ENCODE measurements around the gene TMEM139. TPM values are rescaled to one million over a fixed set of nuclear protein-coding genes. Genes with fewer than 3 reads are reported as not detected.
A peak's percentile ranks its signal among the peaks of the same experiment; 100 is the strongest.
"Not testable (repeated sequence)": the region's sequence is repeated elsewhere in the genome, so short reads cannot be mapped to it uniquely, and the experiment has no call there.

TMEM139 gene
- total RNA-seq, 1 experiment from 2014 or later = 19.1 TPM

DNA sequence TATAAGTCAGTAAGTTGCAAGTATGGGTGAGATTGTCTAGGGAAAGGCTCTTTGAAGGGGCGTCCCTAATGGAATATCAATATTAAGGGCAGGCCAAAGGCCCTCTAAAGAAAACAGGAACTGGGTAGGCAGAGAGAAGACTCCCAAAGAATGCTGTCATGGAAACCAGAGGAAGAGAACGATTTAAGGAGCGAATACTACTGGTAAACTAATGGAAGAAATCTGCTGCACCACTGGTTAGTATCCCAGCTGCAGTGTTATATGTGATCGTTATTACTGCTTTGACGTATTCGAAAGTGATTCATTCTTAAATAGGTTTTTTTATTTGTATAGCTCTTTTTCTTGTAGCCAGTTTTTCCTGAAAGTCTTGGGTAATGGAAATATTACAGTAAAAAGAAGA lies 4.7 kb downstream of the TMEM139 start:
- intact Hi-C loops (cut with micrococcal nuclease; ENCODE audit: unreplicated experiment) = no loop called here
- CTCF ChIA-PET = no interaction called here
- POLR2A ChIA-PET = interaction anchor here (0.6 kb wide), 1 partner anchor 8 kb away, joined by 3 read pairs; no protein-coding TSS in a partner anchor
- peaks cover 3% of the 10 kb centered on the region for H3K36me3 ChIP-seq (ENCODE audit: control insufficient read depth, insufficient read depth, low read length)
- H3K27ac Mint-ChIP-seq (ENCODE audit: unreplicated experiment) = peak overlapping the region; percentile 89
- H3K4me1 Mint-ChIP-seq (ENCODE audit: low read depth, unreplicated experiment) = peaks cover 34% of the 10 kb centered on the region
- no peaks in the 10 kb centered on the region for H3K27me3 Mint-ChIP-seq (ENCODE audit: insufficient read depth, unreplicated experiment)
- no peaks in the 10 kb centered on the region for H3K9me3 Mint-ChIP-seq (ENCODE audit: unreplicated experiment)
- TF ChIP-seq, protein P1, sequence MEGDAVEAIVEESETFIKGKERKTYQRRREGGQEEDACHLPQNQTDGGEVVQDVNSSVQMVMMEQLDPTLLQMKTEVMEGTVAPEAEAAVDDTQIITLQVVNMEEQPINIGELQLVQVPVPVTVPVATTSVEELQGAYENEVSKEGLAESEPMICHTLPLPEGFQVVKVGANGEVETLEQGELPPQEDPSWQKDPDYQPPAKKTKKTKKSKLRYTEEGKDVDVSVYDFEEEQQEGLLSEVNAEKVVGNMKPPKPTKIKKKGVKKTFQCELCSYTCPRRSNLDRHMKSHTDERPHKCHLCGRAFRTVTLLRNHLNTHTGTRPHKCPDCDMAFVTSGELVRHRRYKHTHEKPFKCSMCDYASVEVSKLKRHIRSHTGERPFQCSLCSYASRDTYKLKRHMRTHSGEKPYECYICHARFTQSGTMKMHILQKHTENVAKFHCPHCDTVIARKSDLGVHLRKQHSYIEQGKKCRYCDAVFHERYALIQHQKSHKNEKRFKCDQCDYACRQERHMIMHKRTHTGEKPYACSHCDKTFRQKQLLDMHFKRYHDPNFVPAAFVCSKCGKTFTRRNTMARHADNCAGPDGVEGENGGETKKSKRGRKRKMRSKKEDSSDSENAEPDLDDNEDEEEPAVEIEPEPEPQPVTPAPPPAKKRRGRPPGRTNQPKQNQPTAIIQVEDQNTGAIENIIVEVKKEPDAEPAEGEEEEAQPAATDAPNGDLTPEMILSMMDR (IDR thresholded peaks at IDR 0.05; ENCODE audit: insufficient read depth in 1 of 2, low read depth in 1 of 2, low read length in 1 of 2, severe bottlenecking in 1 of 2, unreplicated experiment in 1 of 2) = no peak
- H3K4me1 ChIP-seq = peaks cover 26% of the 10 kb centered on the region
- DNase-seq = no peak
- no peaks in the 10 kb centered on the region for H3K9me3 ChIP-seq
- H3K4me3 ChIP-seq (ENCODE audit: low read depth, low read length) = peak overlapping the region; percentile 73
- no TSS peak for BruUV-seq (replicated peaks)
- H3K27me3 ChIP-seq (replicated peaks; ENCODE audit: control insufficient read depth, insufficient read depth, low read length) = no peaks in the 10 kb centered on the region
- peak overlapping the region; percentile 81 for H3K4me3 Mint-ChIP-seq (ENCODE audit: unreplicated experiment)
- H3K36me3 Mint-ChIP-seq (ENCODE audit: insufficient read depth, unreplicated experiment) = peaks cover 62% of the 10 kb centered on the region

DNA sequence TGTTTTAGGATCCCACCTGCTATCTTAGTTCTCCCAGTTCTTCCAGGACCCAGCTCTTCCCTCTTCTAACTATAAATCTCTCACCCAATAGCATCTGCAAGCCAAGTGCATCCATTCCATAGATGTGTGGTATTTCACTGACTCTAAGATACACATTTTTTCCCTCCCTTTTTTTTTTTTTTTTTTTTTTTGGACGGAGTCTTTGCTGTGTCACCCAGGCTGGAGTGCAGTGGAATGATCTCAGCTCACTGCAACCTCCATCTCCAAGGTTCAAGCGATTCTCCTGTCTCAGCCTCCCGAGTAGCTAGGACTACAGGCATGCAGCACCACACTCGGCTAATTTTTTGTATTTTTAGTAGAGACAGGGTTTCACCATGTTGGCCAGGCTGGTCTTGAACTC lies 5.1 kb downstream of the TMEM139 start:
- H3K4me3 ChIP-seq (ENCODE audit: low read depth, low read length); BruUV-seq (replicated peaks); H3K27me3 Mint-ChIP-seq (ENCODE audit: insufficient read depth, unreplicated experiment); DNase-seq; H3K9me3 Mint-ChIP-seq (ENCODE audit: unreplicated experiment); H3K36me3 ChIP-seq (ENCODE audit: control insufficient read depth, insufficient read depth, low read length); intact Hi-C loops (cut with micrococcal nuclease; ENCODE audit: unreplicated experiment); H3K9me3 ChIP-seq; H3K27me3 ChIP-seq (replicated peaks; ENCODE audit: control insufficient read depth, insufficient read depth, low read length): not testable (repeated sequence)
- Mint-ChIP-seq H3K4me3 (ENCODE audit: unreplicated experiment) (peak overlapping the region; percentile 81), H3K4me1 (ENCODE audit: low read depth, unreplicated experiment) (peaks cover 30% of the 10 kb centered on the region), H3K27ac (ENCODE audit: unreplicated experiment) (peak overlapping the region; percentile 89), H3K36me3 (ENCODE audit: insufficient read depth, unreplicated experiment) (peaks cover 66% of the 10 kb centered on the region)
- ChIA-PET POLR2A (interaction anchor here (0.6 to 0.7 kb wide), 3 partner anchors 8 to 26 kb away, joined by 3 to 12 read pairs (median 9); no protein-coding TSS in a partner anchor), CTCF (interaction anchor here (0.6 kb wide), 1 partner anchor 79 kb away, joined by 3 read pairs; no protein-coding TSS in a partner anchor)
- H3K4me1 ChIP-seq = peaks cover 24% of the 10 kb centered on the region

DNA sequence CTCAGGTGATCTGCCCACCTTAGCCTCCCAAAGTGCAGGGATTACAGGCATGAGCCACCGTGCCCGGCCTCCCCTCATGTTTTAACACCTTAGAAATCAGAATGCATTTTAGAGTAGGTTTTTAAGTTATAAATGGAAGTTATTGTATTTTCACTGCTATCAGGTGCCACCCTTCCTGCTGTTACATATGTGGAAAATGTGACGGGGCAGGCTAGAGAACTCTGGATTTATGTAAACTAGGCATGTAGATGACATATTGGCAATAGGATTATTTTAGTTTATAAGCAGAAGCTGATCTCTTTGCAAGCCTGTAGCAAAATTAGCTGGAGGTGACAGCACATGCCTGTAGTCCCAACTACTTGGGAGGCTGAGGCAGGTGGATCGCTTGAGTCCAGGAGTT lies 5.5 kb downstream of the TMEM139 start:
- Histone ChIP-seq H3K27me3 (replicated peaks; ENCODE audit: control insufficient read depth, insufficient read depth, low read length) (no peaks in the 10 kb centered on the region), H3K9me3 (no peaks in the 10 kb centered on the region), H3K36me3 (ENCODE audit: control insufficient read depth, insufficient read depth, low read length) (peaks cover 4% of the 10 kb centered on the region), H3K4me1 (peaks cover 27% of the 10 kb centered on the region), H3K4me3 (ENCODE audit: low read depth, low read length) (no peak overlapping the region)
- ChIA-PET CTCF (interaction anchor here (0.6 kb wide), 1 partner anchor 78 kb away, joined by 3 read pairs; no protein-coding TSS in a partner anchor), POLR2A (interaction anchor here (0.6 to 0.7 kb wide), 2 partner anchors 12 to 27 kb away, joined by 9 to 12 read pairs; no protein-coding TSS in a partner anchor)
- Mint-ChIP-seq H3K27ac (ENCODE audit: unreplicated experiment) (peak overlapping the region; percentile 89), H3K4me1 (ENCODE audit: low read depth, unreplicated experiment) (peaks cover 30% of the 10 kb centered on the region), H3K4me3 (ENCODE audit: unreplicated experiment) (peak overlapping the region; percentile 81), H3K27me3 (ENCODE audit: insufficient read depth, unreplicated experiment) (no peaks in the 10 kb centered on the region), H3K9me3 (ENCODE audit: unreplicated experiment) (no peaks in the 10 kb centered on the region), H3K36me3 (ENCODE audit: insufficient read depth, unreplicated experiment) (peaks cover 70% of the 10 kb centered on the region)
- no peak for DNase-seq
- no TSS peak for BruUV-seq (replicated peaks)
- TF ChIP-seq, protein P1 (IDR thresholded peaks at IDR 0.05; ENCODE audit: insufficient read depth in 1 of 2, low read depth in 1 of 2, low read length in 1 of 2, severe bottlenecking in 1 of 2, unreplicated experiment in 1 of 2) = no peak
- intact Hi-C loops (cut with micrococcal nuclease; ENCODE audit: unreplicated experiment) = no loop called here
